HG02610 (cell line): ENCODE results near the gene MYLIP.
"Not testable (repeated sequence)": the region's sequence is repeated elsewhere in the genome, so short reads cannot be mapped to it uniquely, and the experiment has no call there.

Source experiments
- ATAC-seq: cut with Tn5 transposase; IDR thresholded peaks from one replicate; pipeline ENCODE4 v1.9.1; 2021; ENCODE audit warnings: mild to moderate bottlenecking, moderate library complexity; ENCODE audit not compliant: unreplicated experiment

The MYLIP gene

DNA sequence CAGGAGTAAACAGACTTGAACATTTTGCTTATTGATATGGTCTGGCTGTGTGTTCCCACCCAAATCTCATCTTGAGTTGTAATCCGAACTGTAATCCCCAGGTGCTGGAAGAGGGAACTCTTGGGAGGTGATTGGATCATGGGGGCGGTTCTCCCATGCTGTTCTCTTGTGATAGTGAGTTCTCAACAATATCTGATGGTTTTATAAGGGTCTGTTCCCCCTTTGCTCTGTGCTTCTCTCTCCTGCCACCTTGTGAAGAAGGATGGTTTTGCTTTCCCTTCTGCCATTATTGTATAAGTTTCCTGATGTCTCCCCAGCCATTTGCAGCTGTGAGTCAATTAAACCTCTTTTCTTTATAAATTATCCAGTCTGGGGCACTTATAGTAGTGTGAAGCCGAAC, 40.0 kb downstream of the MYLIP start:
- no peak for ATAC-seq

DNA sequence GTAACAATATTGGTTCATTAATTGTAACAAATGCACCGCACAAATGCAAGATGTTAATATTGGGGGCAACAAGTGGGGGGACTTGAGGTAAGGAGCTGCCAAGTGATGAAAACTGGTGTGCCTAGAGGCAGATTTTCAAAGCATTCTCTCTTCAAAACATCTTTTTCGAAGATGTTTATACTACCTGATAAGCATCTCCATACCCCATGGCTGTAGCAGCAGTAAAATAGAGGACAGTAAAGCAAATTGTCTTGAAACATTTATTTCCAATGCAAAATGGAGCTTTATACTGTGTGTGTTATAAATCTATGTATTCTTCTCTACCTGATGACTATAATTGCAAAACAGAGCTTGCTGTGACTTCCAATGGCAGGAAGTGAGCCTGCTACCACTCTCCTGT, 42.5 kb downstream of the MYLIP start:
- ATAC-seq = no peak

DNA sequence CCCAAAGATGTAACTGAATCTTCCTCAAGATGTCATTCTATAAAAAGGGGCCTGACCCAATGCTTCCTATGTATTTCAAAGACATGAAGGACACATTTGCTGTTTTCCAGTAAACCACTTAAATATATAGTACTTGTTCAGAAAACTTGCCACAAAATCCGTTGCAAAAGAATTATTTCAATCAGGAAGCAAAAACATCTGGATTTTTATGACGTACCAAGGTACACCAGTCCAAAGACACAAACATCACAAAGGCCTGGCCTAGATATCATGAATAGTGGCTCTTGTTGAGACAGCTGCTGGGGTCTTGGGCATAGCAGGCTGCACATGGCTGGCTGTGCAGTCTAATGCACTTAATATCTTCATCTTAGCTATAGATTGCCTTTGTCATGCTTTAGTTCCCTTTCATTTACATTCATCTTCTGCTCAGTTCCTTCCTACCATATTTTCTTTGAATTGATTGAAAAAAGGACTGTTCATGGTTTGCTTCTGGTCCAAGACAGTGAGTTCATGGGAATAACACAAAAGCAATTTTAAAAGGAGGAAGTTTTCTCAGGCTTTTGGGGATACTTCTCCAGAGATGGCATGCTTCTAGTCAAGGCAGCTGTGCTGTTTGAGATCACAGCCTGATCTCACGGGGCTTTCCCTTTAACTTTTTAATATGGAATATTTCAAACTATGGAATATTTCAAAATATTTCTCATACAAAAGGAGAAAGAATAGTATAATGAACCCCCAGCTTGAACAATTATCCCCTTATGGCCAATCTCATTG, 44.5 kb downstream of the MYLIP start:
- ATAC-seq = no peak

DNA sequence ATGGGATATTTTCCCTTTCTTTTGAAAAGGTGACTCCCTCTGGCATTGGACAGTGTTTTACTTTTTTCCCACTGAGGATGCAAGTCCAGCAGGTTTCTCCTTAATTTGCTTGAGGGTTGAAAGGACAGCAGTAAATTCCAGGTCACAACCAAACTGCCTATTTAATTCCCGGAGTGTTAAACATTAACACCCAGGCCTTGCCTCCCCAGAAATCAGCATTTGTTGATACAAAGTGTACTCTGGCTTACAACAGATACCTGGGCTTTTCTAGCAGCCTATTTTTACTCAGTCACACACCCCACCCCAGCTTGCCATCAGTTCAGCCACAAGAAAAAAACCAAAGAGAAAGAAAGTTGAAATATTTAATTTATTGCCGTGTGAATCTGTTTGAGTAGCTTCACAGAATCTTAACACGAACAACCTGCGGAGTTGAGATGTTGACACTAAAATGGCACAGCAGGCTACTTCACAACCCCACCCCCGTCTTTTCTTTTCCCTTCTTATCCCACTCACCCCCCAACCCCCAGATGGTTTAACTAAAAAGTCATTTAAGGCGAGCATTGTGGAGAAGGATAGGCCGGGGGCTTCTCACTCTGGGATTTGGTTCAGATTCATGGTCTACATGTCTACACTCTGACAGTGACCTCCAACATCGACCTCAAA, 45.7 kb downstream of the MYLIP start:
- no peak for ATAC-seq

DNA sequence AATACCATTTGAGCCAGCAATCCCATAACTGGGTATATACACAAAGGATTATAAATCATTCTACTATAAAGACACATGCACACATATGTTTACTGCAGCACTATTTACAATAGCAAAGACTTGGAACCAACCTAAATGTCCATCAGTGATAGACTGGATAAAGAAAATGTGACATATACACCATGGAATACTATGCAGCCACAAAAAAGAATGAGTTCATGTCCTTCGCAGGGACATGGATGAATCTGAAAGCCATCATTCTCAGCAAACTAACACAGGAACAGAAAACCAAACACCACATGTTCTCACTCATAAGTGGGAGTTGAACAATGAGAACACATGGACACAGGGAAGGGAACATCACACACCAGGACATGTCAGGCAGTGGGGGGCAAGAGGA, 47.7 kb downstream of the MYLIP start:
- ATAC-seq = not testable (repeated sequence)

DNA sequence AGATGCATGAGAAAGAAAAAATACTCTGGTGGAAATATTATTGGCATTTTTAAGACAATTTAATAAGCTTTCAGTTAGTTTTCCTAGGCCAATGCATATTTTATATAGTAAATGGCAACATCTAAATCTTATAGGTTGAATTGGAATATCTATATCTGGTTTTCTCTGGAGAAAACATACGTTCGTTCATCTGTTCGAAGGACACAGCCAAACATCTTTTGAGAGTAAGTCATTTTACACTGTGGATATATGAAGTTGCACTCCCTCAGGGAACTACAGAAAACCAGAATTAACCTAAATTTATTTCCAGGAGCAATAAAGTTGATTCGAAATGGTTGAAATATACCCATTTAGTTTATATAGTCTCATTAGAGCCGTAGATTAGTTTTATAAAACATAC, 49.0 kb downstream of the MYLIP start:
- no peak for ATAC-seq

DNA sequence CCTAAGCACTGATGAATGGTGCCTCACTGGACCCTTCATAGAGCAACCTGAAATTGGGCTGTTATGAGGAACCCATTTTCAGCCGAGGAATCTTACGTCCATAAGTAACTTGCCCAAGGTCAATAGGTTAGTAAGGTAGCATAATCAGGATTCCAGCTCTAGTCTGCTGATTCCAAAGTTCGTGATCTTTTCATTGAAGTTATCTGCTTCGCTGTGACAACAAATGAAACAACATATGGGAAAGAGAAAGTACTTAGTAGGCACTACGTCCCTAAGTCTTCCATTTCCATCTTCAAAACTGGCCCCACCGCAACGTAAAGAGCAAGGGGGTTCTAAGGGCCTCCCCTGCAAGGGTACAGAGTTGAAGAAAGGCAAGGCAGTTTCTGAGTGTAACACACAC, 49.5 kb downstream of the MYLIP start:
- no peak for ATAC-seq

DNA sequence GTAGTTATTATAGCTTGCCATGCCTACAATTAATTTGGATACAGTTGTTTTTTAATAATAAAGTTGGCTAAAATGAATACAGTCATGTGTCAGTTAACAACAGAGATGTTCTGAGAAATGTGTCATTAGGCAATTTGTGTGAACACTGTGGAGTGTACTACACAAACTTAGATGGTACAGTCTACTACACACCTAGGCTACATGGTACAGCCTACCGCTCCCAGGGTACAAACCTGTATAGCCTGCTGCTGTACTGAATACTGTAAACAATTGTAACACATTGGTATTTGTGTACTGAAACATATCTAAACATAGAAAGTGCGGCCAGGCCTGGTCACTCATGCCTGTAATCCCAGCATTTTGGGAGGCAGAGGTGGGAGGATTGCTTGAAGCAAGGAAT, 50.2 kb downstream of the MYLIP start:
- no peak for ATAC-seq

DNA sequence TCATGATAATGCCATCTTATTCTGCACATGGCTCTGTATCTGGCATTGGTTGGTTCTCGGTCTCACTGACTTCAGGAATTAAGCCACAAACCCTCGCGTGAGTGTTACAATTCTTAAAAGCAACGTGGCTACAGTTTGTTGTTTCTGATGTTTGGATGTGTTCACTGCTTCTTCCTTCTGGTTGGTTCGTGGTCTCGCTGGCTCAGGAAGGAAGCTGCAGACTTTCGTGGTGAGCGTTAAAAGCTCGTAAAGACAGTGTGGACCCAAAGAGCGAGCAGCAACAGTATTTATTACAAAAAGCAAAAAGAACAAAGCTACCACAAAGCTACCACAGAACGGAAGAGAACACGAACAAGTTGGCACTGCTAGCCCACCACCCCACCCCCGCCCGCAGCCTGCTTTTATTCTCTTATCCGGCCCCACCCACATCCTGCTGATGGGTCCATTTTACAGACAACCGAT, 51.1 kb downstream of the MYLIP start:
- no peak for ATAC-seq

DNA sequence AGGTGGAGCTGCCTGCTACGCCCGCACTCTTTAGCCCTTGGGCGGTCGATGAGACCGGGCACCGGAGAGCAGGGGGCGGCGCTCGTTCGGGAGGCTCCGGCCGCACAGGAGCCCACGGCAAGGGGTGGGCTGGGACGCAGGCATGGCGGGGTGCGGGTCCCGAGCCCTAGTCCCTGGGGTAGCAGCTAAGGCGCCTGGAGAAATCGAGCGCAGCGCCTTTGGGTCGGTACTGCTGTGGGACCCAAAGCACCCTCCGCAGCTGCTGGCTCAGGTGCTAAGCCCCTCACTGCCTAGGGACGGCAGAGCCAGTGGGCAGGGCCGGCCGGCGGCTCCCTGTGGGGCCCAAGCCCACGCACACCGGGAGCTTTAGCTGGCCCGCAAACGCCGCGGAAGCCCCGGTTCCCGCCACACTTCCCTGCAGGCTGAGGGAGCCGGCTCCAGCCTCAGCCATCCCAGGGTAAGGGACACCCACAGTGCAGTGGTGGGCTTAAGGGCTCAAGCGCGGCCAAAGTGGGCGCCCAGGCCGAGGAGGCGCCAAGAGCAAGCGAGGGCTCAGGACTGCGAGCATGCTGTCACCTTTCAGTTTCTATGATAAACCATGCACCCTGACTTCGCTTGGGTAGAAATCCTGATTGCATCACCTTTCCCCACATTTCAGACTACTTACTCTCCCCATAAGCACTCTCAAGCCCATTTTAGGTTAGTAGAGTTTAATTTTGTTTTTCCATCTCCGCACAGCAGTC, 52.0 kb downstream of the MYLIP start:
- ATAC-seq = no peak

DNA sequence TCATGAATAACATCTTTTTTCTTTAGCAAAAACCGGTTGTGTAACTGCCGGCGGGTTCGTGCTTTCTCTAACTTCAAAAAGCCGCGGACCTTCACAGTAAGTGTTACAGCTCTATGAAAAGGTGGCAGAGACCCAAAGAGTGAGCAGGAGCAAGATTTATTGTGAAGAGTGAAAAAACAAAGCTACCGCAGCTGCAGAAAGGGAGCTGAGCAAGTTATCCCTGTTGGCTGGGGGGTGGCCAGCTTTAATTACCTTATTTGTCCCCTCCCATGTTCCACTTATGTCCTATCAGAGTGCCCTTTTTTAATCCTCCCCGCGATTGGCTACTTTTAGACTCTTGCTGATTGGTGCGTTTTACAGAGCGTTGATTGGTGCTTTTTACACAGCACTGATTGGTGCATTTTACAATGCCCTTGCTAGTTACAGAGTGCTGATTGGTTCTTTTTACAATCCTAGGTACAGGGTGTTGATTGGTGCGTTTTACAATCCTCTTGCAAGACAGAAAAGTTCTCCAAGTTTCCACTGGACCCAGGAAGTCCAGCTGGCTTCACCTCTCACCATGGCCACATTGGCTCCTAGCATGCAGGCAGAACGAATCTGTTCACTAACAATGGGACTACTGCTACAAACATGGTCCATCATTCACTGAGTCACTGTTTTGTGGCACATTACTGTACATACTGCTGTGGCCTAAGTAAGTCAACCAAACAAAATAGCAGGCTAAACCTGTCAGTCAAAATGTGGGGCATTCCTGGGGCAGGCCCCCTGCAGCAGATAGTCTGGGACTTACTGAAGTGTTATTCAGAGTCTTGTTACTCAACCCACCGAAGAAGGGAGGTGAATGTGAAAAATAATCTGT, 52.8 kb downstream of the MYLIP start:
- no peak for ATAC-seq

DNA sequence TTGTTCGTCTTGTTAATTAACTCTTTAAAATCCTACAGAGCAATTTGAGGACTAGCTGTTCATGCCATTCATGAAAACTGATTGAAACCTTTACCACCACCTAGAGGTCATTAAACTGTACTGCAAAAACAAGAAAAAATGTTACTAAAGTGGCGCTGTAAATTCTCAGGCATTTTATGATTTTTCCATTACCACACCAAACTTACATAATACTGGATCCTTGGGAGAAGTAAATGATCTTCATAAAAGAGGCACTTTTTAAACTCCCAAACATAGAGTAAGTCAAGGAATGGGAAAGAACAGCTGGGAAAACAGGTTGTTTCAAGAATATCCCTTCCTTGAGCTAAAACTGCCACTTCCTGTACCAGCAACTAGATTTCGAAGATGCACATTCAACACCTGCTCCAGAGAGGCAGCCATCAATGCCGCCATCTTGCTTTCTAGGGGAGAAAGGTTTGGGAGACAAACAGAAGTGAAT, 54.3 kb downstream of the MYLIP start:
- no peak for ATAC-seq

DNA sequence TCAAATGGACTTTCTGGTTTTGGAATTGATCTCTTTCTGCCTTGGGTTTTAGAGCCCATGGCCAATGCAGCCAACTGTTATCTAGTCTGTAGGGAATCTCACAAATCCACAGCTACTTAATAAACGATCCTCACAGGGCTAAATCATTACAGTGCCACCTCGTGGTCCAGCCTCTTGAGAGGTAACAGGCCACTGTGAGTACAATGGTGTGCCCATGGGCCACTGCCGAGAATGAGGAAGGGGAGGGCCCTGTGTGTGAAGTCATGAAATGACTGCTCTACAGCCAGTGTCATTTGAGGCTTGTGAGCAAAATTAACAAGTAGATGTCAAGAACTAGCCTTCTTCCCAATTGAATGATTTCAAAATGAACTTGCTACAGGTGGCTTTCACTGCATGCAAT, 55.2 kb downstream of the MYLIP start:
- ATAC-seq = peak; percentile 87

DNA sequence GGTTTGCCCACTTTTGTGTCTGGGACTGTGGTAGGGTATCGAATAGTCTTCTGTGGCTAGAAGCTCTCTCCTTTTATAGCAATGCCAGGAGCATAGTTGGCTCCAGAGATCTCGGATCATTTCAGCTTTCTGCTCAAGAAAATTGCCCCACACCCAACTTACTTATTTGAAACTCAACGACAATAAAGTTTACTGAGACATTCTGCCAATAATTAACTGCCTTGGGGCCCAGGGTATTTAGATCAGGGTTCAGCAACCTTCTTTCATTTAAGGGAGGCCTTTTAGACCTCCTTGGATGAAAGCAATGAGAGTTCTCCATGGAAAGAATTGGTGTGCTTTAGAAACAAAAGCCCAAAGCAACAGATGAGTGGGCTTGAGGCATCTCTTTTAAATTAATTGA, 55.7 kb downstream of the MYLIP start:
- no peak for ATAC-seq

DNA sequence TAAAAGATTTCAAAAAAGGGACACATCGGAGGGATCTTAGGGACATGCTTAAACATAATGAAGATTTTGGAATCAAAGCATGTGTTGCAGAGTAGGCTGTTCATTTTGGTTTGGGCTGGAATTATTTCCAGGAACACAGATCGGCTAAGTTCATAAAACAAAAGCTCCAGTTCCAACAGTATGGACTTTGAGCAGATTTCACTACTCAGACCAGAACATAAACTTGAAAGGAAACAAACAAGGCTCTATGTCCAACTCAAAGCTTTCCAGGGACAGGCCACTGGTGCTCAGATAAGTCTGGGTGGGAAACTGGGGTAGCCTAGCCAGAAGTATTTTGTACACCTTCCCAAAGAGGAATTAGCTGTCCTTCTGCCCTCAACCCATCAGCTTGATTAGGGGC, 58.3 kb downstream of the MYLIP start:
- ATAC-seq = no peak

DNA sequence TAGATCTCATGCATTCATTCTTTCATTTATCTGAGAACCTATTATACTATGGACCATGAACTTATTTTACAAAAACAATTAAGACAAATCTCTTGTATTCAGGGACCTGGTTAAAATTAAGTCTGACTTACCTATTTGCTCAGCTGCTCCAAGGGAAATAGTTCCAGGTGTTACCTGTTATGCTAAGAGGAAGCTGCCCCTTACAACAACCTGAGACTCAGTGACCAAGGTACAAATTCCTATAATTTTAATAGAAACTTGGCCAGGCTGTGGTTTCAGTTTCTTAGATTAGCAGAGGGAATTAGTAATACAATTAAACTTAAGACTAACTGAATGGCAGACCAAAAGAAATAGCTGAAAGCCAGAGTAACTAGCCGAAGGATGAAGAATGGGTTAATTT, 61.3 kb downstream of the MYLIP start:
- no peak for ATAC-seq

DNA sequence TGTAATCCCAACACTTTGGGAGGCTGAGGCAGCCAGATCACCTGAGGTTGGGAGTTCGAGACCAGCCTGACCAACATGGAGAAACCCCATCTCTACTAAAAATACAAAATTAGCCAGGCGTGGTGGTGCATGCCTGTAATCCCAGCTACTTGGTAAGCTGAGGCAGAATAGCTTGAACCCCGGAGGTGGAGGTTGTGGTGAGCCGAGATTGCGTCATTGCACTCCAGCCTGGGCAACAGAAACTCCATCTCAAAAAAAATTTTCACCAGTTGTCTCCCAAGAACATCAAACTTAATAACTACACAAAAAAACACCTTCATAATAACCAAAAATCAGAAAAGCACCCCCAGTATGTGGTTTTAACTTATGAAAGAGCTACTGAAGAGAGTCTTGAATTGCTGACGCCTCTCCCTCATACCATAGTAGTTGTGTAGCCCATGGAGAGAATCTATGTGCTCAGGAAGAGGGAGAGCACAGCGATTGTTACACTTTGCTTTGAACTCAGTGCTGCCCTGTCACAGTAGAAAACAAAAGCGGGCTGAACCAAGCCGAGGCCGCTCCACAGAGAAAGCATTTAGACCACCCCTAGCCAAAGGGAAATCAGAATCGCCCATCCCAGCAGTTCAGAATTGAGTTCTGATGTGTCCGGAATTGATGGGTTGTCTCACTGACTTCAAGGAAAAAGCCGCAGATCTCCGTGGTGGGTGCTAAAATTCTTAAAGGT, 67.5 kb downstream of the MYLIP start:
- ATAC-seq = no peak

DNA sequence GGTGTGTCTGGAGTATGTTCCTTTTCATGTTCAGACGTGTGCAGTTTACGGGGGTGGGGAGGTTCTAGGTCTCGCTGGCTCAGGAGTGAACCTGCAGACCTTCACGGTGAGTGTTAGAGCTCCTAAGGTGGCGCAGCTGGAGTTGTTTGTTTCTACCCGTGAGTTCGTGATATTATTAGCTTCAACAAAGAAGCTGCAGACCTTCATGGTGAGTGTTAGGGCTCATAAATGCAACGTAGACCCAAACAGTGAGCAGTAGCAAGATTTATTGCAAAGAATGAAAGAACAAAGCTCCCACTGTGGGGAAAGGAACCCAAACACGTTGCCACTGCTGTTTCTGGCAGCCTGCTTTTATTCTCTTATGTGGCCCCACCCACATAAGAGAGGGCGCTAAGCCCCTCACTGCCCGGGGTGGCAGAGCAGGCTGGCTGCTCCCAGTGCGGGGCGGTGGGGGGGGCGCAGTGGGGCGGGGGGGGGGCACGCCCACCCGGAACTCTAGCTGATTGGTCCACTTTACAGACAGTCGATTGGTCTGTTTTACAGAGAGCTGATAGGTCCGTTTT, 68.2 kb downstream of the MYLIP start:
- ATAC-seq = no peak
